Fibroblast of villous mesenchyme (primary cell): Measurements from ENCODE around the gene PARP8. TPM values are rescaled to one million over a fixed set of nuclear protein-coding genes. Genes with fewer than 3 reads are reported as not detected.

Experiments
- DNase-seq: peaks from one replicate; pipeline ENCODE4 v3.0.0-alpha.2; 2010; ENCODE audit warnings: low read depth
- H3K4me3 ChIP-seq: 2 replicates; pipeline ENCODE4 v1.5.1; 2011; ENCODE audit warnings: low read depth, mild to moderate bottlenecking, low read length
- total RNA-seq: library from RNA; depleted of rRNA; stranded (reverse); fragments of >200 nt; gene quantifications from 2 replicates; pipeline ENCODE4 v1.2.3, GENCODE V29; 2012
- TF ChIP-seq, protein P1 (sequence below): IDR thresholded peaks from 2 replicates; pipeline ENCODE4 v1.5.1; 2012; ENCODE audit warnings: low read depth, mild to moderate bottlenecking, low read length; ENCODE audit not compliant: insufficient read depth

The PARP8 gene
- total RNA-seq, 1 donor: 12.5 TPM

DNA sequence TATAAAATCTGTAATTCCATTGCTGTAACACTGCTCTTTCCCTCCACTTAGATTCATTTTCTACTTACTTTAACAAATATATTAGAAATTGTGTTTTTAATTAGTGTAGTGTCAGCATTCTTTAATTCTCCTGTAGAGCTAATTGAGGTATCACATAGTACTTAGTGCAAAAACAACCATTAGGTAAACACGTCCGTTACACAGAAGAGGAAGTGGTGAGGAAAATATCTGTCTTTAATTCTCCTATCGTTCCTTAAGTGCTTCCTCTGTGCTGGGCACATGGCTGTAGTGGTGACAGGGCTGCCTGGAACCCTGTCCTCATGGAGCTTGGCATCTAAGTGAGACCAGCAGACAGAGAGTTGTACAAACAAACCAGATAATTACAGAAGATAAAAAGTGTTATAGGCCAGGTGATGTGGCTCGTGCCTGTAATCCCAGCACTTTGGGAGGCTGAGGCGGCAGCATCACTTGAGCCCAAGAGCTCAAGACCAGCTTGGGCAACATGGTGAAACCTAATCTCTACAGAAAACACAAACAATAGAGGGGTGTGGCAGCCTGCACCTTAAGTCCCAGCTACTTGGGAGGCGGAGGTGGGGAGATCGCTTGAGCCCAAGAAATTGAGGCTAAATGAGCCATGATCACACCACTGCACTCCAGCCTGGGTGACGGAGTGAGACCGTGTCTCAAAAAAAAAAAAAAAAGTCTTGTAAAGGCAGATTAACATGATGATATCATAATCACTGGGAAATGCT, 36.4 kb downstream of the PARP8 start:
- TF ChIP-seq, protein P1, sequence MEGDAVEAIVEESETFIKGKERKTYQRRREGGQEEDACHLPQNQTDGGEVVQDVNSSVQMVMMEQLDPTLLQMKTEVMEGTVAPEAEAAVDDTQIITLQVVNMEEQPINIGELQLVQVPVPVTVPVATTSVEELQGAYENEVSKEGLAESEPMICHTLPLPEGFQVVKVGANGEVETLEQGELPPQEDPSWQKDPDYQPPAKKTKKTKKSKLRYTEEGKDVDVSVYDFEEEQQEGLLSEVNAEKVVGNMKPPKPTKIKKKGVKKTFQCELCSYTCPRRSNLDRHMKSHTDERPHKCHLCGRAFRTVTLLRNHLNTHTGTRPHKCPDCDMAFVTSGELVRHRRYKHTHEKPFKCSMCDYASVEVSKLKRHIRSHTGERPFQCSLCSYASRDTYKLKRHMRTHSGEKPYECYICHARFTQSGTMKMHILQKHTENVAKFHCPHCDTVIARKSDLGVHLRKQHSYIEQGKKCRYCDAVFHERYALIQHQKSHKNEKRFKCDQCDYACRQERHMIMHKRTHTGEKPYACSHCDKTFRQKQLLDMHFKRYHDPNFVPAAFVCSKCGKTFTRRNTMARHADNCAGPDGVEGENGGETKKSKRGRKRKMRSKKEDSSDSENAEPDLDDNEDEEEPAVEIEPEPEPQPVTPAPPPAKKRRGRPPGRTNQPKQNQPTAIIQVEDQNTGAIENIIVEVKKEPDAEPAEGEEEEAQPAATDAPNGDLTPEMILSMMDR: no peak
- no peak overlapping the region for H3K4me3 ChIP-seq

DNA sequence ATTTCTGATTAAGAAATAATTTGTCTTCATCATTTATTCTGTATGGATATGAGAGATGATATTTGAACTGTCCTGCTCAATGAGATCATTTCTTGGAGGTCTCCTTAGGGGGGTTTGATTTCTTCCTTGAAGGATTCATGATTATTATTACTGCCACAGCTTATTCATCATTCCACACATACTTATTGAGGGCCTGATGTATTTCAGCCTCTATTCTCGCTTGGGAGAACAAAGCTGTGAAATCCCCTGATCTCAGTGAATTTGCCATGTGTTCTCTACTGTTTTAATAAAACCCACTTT, 36.9 kb downstream of the PARP8 start:
- H3K4me3 ChIP-seq: no peak overlapping the region
- TF ChIP-seq, protein P1: no peak
- no peak for DNase-seq

More for the DNA sequence above, 36.4 kb downstream of the PARP8 start:
- no peak for DNase-seq

DNA sequence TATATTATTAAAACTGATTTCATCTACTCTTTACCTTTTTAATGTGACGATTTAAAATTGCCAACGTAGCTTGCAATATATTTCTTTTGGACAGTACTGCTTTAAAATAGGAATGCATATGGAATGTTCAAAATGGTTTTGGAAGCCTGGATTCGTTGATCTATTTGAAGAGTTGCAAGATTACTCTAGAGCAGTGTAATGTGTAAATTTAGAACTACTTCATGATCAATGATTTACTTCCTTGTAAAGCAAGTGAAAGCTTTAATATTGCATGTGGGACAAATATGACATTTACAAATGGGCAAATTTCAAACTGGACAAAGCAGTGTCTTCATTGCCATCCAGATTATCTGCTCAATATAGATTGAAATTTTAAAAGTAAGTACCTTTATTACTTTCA, 38.3 kb downstream of the PARP8 start:
- TF ChIP-seq, protein P1: no peak
- no peak for DNase-seq
- H3K4me3 ChIP-seq: no peak overlapping the region

DNA sequence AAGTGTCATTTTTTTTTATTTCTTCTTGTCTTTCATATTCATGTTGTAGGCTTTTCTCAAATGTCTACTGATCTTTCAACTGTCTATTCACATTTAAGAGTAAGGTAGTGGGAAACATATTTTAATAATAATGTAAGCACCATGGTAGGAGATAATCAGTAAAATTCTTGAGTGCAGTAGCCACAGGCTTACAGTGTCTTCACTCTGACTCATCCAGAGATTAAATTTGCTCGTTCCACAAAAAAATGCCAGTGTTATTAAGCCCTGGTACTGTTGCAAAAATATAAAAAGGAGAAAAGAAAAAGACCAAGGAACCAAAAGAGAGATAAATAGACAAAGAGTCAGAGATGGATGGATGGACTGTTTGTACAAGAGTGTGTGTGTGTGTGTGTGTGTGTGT, 43.0 kb downstream of the PARP8 start:
- TF ChIP-seq, protein P1: no peak
- DNase-seq: peak; percentile 41
- H3K4me3 ChIP-seq: no peak overlapping the region

DNA sequence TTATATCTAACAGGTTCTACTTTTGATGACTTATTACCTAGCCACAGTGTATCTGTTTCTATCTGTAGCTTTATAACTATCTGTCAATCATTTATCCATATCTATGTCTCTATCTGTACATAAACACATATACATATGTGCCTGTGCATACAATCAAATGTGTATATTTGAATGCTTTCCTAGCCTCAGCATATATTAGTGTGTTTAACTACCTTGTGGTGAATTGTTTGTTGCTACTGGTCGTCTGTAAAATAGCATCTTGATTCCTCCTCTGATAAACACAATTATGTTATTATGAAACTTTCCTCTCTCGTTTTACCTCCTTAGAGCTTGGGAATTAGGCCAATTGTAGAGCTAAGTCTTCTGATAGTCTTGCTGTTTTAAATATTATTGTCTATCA, 44.4 kb downstream of the PARP8 start:
- TF ChIP-seq, protein P1: no peak
- peak; percentile 5 for DNase-seq
- H3K4me3 ChIP-seq: no peak overlapping the region

DNA sequence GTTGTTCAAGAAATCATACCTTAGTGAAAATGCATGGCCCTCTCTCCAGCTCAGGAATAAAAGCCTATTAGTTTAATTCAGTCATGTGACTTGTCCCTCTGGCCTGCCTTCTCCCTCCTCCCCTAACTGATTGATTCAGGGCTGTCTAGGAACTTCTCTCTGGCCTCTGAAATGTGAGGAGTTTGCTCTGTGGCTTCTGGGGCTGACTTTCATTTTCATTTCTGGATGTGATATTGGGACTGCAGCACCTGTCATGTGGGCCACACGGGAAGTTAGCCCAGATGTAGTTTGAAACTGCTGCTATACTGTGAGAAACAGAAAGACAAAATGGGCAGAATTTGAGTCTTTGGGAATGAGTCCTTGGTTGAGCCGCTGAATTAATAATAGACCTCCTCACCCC, 44.8 kb downstream of the PARP8 start:
- TF ChIP-seq, protein P1: no peak
- H3K4me3 ChIP-seq: no peak overlapping the region
- DNase-seq: peak; percentile 30

DNA sequence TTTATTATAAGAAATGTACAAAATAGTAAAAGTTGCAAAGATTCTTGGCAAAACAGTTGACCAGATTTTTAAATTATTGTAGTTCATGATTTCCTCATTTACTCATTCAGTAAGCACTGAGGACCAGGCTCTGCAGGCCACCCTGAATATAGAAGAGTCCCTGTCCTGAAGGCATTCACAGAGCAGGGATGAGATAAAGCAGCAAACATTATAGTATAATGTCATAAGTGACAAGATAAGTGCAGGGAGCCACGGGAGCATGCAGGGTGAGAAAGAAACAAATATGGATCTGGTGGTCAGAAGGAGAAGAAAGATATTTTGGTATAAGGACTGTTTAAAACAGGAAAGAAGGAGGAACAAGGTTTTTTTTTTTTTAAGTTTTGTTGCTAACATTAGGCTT, 46.0 kb downstream of the PARP8 start:
- no peak overlapping the region for H3K4me3 ChIP-seq
- DNase-seq: no peak
- TF ChIP-seq, protein P1: no peak
